ENCODE data around the gene MAP4K4.

DNA sequence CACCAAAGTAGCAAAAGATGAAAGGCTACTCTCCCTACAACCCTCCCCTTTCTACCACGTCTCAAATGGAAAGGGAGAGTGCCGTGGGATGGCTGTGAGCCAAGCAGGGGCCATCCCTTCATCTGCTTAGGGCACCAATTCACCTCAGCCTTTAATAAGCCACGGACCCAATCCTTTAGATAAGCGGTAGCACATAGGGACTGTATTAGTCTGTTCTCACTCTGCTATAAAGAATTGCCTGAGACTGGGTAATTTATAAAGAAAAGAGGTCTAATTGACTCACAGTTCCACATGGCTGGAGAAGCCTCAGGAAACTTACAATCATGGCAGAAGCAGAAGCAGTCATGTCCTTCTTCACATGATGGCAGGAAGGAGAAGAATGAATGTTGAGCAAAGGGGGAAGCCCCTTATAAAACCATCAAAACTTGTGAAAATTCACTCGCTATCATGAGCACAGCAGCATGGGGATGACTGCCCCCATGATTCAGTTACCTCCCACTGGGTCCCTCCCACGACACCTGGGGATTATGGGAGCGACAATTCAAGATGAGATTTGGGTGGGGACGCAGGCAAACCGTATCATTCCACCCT, 208.3 kb downstream of the MAP4K4 start:
- TF ChIP-seq, protein P1, sequence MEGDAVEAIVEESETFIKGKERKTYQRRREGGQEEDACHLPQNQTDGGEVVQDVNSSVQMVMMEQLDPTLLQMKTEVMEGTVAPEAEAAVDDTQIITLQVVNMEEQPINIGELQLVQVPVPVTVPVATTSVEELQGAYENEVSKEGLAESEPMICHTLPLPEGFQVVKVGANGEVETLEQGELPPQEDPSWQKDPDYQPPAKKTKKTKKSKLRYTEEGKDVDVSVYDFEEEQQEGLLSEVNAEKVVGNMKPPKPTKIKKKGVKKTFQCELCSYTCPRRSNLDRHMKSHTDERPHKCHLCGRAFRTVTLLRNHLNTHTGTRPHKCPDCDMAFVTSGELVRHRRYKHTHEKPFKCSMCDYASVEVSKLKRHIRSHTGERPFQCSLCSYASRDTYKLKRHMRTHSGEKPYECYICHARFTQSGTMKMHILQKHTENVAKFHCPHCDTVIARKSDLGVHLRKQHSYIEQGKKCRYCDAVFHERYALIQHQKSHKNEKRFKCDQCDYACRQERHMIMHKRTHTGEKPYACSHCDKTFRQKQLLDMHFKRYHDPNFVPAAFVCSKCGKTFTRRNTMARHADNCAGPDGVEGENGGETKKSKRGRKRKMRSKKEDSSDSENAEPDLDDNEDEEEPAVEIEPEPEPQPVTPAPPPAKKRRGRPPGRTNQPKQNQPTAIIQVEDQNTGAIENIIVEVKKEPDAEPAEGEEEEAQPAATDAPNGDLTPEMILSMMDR (IDR thresholded peaks at IDR 0.05), result no peak
- TF ChIP-seq POLR2A (IDR thresholded peaks at IDR 0.05), result no peak

Measured in lower leg skin (tissue), 3 donors.